Endometrial microvascular endothelial cells (primary cell): ENCODE measurements around the gene TGOLN2. TPM values are rescaled to one million over a fixed set of nuclear protein-coding genes. Genes with fewer than 3 reads are reported as not detected.
"Not testable (repeated sequence)": the region's sequence is repeated elsewhere in the genome, so short reads cannot be mapped to it uniquely, and the experiment has no call there.

ENCODE experiments used
- in situ Hi-C: cut with HindIII; loops from 2 replicates; pipeline ENCODE4 v1.10.0; 2017; ENCODE audit warnings: low sequenced_read_pairs, low pct_unique_long_range_greater_than_20kb; ENCODE audit errors: inconsistent ontology term
- total RNA-seq: library from RNA; depleted of rRNA; stranded (reverse); fragments of >200 nt; gene quantifications from one replicate; pipeline ENCODE4 v1.2.3, GENCODE V29; 2015; ENCODE audit errors: inconsistent ontology term

Gene TGOLN2
- total RNA-seq, 1 donor from 2014 or later = 99.0 TPM

DNA sequence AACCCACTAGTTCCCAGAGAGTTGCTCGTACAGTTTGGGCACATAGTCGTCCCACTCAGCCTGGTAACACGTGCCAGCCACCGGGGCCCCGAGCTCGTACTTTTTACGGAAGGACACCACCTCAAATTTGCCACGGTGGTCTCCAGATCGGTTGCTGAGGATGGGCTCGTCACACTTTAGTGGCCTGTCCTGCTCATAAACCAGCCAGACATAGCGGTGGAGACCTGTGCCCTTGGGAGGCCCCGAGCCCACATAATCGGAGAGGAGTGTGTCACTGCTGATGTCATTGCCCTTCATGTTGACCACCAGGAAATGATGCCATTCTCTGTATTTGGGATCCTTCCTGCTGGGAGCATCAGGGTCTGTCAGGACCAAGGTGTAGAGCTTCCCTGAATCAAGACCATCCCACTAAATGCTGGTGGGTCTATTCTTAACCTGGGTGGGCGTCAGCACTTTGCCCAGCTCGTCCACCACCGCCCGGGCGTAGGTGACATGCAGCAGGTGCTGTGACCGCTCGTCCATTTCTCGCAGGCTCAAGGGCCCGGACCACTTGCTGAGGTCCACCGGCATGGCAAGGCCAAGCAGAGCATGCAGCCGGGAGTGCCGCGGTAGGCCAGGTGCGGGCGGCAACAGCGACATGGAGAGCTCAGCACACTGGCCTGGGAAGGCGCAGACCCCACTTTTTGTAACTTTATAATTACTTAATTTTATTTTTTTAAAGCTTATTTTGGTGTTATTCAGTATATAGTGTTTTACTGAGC, 13.7 kb upstream of the TGOLN2 start:
- in situ Hi-C loops = no loop called here

DNA sequence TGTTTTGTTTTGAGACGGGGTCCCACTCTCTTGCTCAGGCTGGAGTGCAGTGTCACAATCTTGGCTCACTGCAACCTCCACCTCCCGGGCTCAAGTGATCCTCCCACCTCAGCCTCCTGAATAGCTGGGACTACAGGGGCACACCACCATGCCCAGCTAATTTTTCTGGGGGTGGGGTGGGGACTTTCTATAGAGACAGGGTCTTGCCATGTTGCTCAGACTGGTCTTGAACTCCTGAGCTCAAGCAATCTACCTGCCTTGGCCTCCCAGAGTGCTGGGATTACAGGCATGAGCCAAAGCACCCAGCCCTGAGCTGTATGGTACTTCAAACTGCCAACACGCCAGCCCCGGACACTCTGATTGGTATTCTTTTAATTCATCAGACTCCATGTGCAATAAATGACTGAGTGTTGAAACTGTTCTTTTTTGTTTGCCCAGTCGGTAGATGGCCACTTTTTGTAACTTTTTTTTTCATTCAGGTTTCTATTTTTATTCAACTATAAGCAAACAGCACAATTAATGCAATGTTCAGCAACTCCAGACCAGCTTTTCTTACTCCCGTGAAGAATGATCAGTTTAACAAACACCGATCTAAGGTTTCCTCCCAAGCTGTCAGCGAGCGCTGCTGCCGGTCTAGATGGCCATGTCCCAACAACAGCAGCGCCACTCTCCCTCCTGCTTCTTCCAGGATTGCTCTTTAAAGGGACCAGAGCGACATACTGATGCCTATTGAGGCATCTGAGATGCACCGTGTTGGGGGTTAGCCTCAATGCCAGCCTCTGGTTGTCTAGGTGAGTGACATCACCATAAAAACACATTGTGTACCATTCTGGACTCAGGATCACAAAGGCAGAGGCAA, 12.5 kb upstream of the TGOLN2 start:
- in situ Hi-C loops = no loop called here

DNA sequence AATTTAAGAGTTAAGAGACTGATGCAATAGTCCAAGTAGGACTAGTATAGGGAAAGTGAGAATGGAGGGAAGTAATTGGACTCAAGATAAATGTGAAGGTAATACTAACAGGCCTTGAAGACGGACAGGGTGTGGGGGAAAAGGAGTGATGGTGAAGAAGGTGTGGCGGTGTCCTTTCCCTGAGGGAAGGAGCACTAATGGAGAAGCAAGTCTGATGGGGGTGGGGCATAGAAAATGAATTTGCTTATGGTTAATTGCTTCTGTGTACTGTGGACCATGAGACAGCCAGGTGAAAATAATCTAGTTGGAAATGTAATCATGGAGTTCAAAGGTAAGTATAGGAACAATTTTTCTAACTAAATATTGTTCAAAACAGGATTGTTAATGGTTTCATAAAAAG, 7.1 kb upstream of the TGOLN2 start:
- in situ Hi-C loops = no loop called here

DNA sequence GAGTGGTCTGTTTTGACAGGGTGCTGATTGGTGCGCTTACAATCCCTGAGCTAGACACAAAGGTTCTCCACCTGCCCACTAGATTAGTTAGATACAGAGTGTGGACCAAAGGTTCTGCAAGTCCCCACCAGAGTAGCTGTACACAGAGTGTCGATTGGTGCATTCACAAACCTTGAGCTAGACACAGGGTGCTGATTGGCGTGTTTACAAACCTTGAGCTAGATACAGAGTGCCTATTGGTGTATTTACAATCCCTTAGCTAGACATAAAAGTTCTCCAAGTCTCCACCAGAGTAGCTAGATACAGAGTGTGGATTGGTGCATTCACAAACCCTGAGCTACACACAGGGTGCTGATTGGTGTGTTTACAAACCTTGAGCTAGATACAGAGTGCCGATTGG, 6.1 kb upstream of the TGOLN2 start:
- in situ Hi-C loops = not testable (repeated sequence)

DNA sequence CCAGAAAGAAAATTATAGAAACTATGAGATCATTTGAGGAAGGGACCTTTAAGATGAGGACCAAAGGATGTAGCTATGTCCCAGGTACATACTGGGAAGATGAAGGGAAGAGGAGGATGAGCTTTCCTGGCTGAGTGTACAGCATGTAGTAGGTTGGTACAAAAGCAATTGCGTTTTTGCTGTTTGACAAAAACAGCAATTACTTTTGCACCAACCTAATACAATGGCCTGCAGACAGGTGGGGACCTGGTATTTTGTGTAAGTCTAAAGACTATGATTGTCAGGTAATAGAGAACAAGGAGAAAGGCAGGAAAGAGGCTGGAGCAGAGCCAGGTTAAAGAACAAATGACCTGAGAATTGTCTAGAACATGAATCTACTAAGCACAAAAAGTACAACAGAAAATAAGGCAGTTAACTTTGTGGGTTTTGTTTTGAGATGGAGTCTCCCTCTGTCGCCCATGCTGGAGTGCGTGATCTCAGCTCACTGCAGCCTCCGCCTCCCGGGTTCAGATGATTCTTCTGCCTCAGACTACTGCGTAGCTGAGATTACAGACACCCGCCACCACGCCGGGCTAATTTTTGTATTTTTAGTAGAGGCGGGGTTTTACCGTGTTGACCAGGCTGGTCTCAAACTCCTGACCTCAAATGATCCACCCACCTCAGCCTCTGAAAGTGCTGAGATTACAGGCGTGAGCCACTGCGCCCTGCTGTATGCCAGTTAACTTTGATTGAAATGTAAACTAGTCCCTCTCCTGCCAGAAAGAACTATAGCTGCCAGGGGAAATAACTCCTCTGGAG, 3.2 kb upstream of the TGOLN2 start:
- in situ Hi-C loops = no loop called here

DNA sequence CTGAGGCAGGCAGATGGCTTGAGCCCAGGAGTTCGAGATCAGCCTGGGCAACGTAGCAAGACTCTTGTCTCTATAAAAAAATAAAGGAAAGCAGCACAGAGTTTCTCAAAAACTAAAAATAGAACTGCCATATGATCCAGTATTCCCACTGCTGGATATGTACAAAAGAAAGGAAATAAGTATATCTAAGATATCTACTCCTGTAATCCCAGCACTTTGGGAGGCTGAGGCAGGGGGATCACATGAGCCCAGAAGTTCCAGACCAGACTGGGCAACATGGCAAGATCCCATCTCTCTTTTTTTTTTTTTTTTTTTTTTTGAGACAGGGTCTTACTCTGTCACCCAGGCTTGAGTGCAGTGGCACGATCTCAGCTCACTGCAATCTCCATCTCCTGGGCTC, 1.9 kb upstream of the TGOLN2 start:
- in situ Hi-C loops = not testable (repeated sequence)

DNA sequence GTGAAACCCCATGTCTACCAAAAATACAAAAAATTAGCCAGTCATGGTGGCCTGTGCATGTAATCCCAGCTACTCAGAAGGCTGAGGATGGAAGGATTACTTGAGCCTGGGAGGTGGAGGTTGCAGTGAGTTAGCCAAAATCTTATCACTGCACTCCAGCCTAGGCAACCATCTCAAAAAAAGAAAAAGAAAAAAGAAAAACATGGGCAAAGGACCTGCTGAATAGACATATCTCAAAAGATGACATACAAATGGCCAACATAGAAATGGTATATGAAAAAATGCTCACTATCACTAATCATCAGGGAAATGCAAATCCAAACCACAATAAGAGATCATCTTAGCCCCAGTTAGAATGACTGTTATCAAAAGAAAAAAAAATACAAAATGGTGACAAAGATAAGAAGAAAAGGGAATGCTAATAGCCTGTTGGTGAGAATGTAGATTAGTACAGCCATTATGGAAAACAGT, 1.4 kb upstream of the TGOLN2 start:
- in situ Hi-C loops = no loop called here

DNA sequence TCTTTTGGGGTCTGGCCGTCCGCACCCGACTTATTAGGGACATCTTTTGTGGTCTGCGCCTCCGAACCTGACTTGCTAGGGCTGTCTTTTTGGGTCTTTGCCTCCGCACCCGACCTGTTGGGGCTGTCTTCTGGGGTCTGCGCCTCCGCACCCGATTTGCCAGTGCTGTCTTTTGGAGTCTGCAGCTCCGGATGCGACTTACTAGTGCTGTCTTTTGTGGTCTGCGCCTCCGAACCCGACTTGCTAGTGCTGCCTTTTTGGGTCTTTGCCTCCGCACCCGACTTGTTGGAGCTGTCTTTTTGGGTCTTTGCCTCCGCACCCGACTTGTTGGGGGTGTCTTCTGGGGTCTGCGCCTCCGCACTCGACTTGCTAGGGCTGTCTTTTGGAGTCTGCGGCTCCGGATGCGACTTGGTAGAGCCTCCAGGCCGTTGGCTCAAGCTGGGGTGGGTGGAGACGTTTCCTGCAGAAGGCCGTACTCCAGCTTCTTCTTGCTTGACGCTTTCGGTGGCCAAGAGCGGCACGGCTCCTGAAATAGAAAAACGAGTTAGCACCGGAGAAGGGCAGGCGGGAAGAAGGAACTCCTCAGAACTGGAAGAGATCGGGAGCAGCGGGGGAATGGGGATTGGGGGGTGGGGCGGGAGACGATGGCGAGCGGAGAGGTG, 498 bp downstream of the TGOLN2 start:
- in situ Hi-C loops = no loop called here

DNA sequence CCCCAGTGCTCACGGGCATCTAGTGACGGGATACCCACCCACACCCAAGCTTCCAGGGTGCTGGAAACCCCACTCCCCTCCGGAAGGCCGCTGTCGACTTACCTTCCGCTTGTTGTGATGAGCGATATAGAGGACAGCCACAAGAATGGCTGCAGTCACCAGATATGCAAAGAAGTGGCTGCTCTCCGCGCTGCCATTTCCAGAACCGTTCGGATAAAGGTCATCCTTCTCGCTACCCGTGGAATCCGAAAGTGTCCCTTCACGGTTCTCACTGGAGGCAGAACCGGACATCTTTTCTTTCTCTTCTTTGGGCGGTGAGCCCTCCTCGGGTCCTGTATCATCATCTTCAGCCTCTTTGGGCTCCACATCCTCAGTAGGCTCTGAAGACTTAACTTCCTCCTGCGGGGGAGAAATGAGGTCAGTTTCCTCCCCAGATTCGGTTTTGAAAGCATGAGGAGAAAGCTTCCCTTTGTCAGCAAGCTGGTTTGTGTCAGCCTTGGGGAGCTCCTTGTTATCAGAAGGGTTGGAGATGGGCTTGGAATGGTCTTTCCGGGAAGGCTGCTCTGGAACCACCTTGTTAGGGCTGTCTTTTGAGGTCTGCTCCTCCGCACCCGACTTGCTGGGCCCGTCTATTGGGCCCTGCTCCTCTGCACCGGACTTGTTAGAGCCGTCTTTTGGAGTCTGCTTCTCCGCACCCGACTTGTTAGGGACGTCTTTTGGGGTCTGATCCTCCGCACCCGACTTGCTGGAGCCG, 1.2 kb downstream of the TGOLN2 start:
- in situ Hi-C loops = no loop called here

DNA sequence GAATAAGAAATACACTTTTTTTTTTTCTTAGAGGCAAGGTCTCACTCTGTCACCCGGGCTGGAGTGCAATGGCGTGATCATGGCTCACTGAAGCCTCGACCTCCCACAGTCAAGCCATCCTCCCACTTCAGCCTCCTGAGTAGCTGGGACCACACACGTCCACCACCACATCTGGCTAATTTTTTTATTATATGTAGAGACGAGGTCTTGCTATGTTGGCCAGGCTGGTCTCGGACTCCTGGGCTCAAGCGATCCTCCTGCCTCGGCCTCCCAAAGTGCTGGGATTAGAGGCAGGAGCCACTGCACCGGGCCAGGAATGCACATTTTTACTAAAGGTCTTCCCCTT, 2.4 kb downstream of the TGOLN2 start:
- in situ Hi-C loops = no loop called here

DNA sequence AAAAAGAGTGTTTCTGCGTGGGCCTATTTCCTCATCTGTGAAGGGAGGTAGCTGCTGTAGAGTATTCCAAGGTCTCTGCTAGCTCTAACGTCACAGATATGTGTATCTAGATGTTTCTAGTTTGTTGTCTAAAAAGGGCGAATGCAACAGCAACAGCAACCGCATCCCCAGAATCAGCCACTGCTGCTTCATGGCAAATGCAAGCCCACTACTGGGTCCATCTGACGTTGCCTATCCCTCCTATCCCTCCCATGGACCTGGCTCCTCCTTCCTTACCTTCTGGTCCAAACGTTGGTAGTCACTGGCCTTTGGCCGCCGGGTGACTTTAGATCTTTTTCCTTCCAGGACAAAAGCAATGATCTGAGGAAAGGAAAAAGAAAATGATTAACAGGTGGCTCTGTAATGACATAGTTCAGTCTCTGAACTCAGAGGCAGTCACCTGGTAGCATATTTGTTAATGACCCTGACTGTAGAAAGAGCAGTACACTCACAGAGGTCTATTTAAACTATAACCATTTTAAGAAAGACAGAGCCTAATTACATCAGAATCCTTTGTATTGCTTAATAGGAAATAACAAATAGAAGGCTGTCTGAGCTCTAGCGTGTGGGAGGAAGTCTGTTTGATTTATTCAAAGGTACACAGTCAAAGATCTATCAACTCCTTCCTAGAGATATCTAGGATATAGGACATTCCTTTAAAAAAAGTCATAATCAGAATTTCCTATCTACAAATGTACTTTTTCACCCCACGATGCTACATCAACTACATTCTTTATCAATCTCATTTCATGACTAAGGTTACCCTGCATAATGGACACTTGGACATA, 2.9 kb downstream of the TGOLN2 start:
- in situ Hi-C loops = no loop called here

DNA sequence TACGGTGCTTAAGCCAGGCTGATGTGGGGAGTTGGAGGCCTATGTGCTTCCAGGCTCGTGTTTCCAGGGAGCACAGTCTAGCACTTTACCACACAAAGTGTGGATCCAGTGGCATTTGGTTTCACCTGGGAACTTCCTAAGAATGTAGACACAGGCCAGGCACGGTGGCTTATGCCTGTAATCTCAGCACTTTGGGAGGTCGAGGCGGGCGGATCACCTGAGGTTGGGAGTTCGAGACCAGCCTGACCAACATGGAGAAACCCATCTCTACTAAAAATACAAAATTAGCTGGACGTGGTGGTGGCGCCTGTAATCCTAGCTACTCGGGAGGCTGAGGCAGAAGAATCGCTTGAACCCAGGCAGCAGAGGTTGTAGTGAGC, 3.8 kb downstream of the TGOLN2 start:
- in situ Hi-C loops = not testable (repeated sequence)

DNA sequence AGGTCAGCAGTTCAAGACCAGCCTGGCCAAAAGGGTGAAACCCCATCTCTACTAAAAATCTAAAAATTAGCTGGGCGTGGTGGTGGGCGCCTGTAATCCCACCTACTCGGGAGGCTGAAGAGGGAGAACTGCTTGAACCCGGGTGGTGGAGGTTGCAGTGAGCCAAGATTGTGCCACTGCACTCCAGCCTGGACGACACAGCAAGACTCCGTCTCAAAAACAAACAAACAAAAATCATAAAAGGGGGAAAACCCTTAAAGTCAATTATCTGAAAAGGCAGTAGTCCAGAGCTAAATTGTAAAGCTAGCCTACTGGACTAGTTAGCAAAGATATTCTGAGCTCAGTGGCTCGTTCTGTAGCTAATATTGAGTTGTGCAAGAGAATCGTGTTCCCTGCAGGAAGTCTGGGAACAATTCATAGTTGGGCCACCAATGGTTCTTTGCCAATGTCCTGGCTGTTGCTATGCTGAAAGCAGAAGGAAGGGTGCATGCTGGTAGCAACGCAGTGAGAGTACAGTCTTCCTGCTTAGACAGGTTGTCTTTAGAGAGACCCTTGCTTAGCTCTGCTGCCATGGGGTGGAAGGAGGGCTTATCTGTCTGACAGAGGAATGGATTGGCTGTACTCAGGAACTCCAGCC, 4.3 kb downstream of the TGOLN2 start:
- in situ Hi-C loops = no loop called here

DNA sequence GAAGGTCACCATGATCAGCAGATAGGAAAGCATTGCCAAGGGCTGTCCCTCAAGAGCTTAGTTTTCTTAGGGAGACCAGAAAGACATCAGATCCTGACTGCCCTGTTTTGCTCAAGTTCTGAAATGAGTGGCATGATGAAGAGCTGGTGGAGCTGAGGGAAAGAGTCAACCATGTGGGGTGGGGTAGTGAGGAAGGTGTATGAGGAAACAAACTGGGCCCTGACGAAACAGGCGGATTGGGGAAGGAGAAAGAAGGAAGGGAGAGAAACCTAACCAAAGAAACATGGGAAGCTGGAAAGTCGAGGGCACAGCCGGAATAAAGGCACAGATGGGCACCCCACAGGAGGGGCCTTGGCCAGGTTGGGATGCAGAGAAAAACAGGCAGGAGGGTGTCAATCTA, 8.0 kb downstream of the TGOLN2 start:
- in situ Hi-C loops = no loop called here

DNA sequence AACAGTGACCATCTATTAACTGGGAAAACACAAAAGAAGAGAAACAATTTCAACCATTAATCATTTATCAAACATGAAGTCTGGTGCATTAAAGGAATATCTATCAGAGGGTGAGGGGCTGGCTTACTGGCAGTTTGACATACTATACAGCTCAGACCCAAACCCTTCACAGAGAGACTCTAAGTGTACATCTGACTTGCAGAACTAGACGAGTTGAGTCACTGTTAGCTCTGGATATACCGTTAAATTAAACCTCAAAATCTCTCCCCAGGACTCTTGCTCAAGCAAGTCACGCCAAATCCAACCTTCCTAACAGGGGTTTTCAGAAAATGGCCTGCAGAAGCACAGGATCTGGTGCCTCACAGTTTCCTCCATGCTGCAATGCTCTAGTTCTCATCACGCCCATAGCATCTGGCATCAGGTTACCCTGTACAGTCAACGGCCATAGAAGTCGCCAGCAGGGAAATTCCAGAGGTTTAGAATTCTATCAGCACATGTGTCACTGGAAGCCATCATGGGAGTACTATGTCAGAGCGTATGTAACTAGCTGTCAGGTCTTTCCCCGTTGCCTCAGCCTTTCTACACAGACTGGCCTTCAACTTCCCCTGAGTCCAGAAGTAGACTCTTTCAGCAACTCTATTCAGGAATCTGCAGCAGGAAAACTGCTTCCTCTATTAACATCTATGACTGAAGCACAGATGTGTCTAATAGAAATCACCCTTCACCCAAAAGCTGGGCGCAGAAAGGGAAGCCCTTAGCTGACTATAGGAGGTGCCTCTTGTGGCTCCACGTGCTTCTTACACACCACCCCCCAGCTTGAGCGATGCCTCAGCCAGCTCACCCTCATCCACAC, 9.3 kb downstream of the TGOLN2 start:
- in situ Hi-C loops = no loop called here

DNA sequence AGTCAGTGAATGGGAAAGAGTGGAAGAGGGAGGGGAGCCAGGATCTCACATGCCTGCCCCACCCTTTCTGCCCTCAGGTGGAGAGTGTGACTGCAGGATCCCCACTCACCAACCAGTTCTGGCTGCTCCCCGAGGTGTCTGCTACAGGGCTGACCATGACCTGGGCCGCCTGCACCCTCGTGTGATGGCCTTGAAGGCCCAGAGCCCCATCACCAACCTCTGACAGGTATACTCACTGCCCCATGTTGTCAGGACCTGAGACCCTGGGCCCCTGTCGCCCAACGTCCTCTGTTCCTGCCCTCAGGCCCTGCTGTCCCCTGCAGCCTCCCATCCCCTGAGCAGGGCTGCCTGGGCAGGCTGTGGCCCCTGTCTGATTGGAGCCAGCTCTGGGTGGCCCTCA, 11.9 kb downstream of the TGOLN2 start:
- in situ Hi-C loops = not testable (repeated sequence)
